Prostate gland (tissue), 2 donors: ENCODE measurements around the gene B3GALT4. TPM values are rescaled to one million over a fixed set of nuclear protein-coding genes. Genes with fewer than 3 reads are reported as not detected.

Source experiments
- DNase-seq: peaks from one replicate; pipeline ENCODE4 v3.0.0-alpha.2; 2019; ENCODE audit warnings: low spot score
- H3K27ac ChIP-seq, 2 donors: fragments of 200-600 bp; sonication (generic); 2 replicates each; pipeline ENCODE4 v1.5.1; 2017 to 2019
- H3K27me3 ChIP-seq: fragments of 200-600 bp; sonication (generic); replicated peaks from 2 replicates; pipeline ENCODE4 v1.5.1; 2019; ENCODE audit not compliant: insufficient read depth
- H3K36me3 ChIP-seq, 2 donors: fragments of 200-600 bp; sonication (generic); 1 replicate in 1 of 2; 2 replicates in 1 of 2; pipeline versions ENCODE4 v1.5.1 to v1.8.1; 2017 to 2019
- H3K4me1 ChIP-seq: fragments of 200-600 bp; sonication (generic); replicated peaks from 2 replicates; pipeline ENCODE4 v1.5.1; 2019
- H3K4me3 ChIP-seq, 2 donors: fragments of 200-600 bp; sonication (generic); 2 replicates each; pipeline ENCODE4 v1.5.1; 2017 to 2019
- H3K9me3 ChIP-seq: fragments of 200-600 bp; sonication (generic); 2 replicates; pipeline ENCODE4 v1.5.1; 2017
- CTCF ChIP-seq, 4 experiments: fragments of 200-600 bp in 2 of 4; fragments of 450-650 bp in 2 of 4; sonication (generic) in 2 of 4; IDR thresholded peaks; 1 replicate in 3 of 4; 2 replicates in 1 of 4; pipeline ENCODE4 v1.5.1; 2016 to 2019; ENCODE audit warnings: antibody characterized with exemption in 4 of 4, mild to moderate bottlenecking in 2 of 4, moderate library complexity in 2 of 4
- POLR2A ChIP-seq: fragments of 450-650 bp; IDR thresholded peaks from one replicate; pipeline ENCODE4 v1.6.1; 2016; ENCODE audit warnings: antibody characterized with exemption, mild to moderate bottlenecking
- POLR2AphosphoS5 ChIP-seq: sonication (generic); formaldehyde crosslinking; IDR thresholded peaks from one replicate; pipeline ENCODE4 v1.6.1; 2017; ENCODE audit warnings: antibody characterized with exemption
- WGBS: methylation state at CpG from one replicate; pipeline ENCODE4 v1.1.5; 2018; 5-methylcytosine and 5-hydroxymethylcytosine counted together
- intact Hi-C: fragments of 100-400 bp; cut with DNase I; formaldehyde crosslinking; loops from one replicate; pipeline ENCODE4 v1.14.2; 2022
- total RNA-seq, 2 donors: library from RNA; depleted of rRNA; stranded (reverse); fragments of >200 nt; gene quantifications; one replicate each; pipeline ENCODE4 v1.1.0, GENCODE V29; 2016

Gene B3GALT4
- total RNA-seq, 2 donors from 2014 or later: 15.8 to 21.4 TPM

- WGBS: 8% methylated on average over 16 of the region's 16 CpGs
- intact Hi-C loops: no loop called here
- TF ChIP-seq CTCF (IDR thresholded peaks at IDR 0.05) (peak in 2 of 4 experiments; percentile 13 to 19), POLR2A (peak; percentile 13), POLR2AphosphoS5 (no peak)
- H3K36me3 ChIP-seq: peaks cover 0 to 3% of the 10 kb centered on the region in 2 donors
- peaks cover 4% of the 10 kb centered on the region for H3K4me1 ChIP-seq
- peak overlapping the region; percentile 95 to 96 for H3K27ac ChIP-seq
- peak; percentile 83 for DNase-seq
- peak overlapping the region; percentile 64 to 70 for H3K4me3 ChIP-seq
- no peaks in the 10 kb centered on the region for H3K9me3 ChIP-seq
- no peaks in the 10 kb centered on the region for H3K27me3 ChIP-seq
Measured at GRCh38 chr6:33297406-33297955, 20.6 kb downstream of the B3GALT4 start.

GRCh38 chr6:33297956-33298772 is 21.2 kb downstream of the B3GALT4 start:
- DNase-seq: peak; percentile 84
- H3K9me3 ChIP-seq: no peaks in the 10 kb centered on the region
- H3K4me3 ChIP-seq: peak overlapping the region; percentile 64 to 70
- no peaks in the 10 kb centered on the region for H3K27me3 ChIP-seq
- intact Hi-C loops: loop anchor here (2.0 kb wide), 1 partner anchor 25 kb away; the partner anchor contains the start of gene RPS18
- H3K36me3 ChIP-seq: peaks cover 0 to 3% of the 10 kb centered on the region in 2 donors
- peaks cover 4% of the 10 kb centered on the region for H3K4me1 ChIP-seq
- TF ChIP-seq CTCF (IDR thresholded peaks at IDR 0.05) (peak in 1 of 4 experiments; percentile 12), POLR2AphosphoS5 (no peak), POLR2A (peak; percentile 82)
- WGBS: 1% methylated on average over 37 of the region's 42 CpGs
- H3K27ac ChIP-seq: peak overlapping the region; percentile 95 to 96

GRCh38 chr6:33298773-33299236 is 21.9 kb downstream of the B3GALT4 start, which contains the start of gene RGL2:
Gene RGL2, minus strand, starts transcription at chr6:33298942. Its CDS starts 332 bp downstream, at chr6:33298610.
- Histone ChIP-seq H3K36me3 (peaks cover 0 to 3% of the 10 kb centered on the region in 2 donors), H3K27me3 (no peaks in the 10 kb centered on the region), H3K4me3 (peak within 1 kb of the TSS; percentile 64 to 70), H3K4me1 (peaks cover 4% of the 10 kb centered on the region), H3K9me3 (no peaks in the 10 kb centered on the region), H3K27ac (peak within 1 kb of the TSS; percentile 95 to 96)
- WGBS: 1% methylated on average over 30 of the region's 34 CpGs
- DNase-seq: peak; percentile 82
- intact Hi-C loops: loop anchor here (2.0 kb wide), 1 partner anchor 26 kb away; the partner anchor contains the start of gene RPS18
- TF ChIP-seq POLR2AphosphoS5: no peak

- Histone ChIP-seq H3K27ac (peak overlapping the region; percentile 95 to 96), H3K9me3 (no peaks in the 10 kb centered on the region), H3K27me3 (no peaks in the 10 kb centered on the region), H3K4me3 (peak overlapping the region; percentile 64 to 70), H3K4me1 (peaks cover 2% of the 10 kb centered on the region), H3K36me3 (peaks cover 0 to 3% of the 10 kb centered on the region in 2 donors)
- DNase-seq: peak; percentile 88
- TF ChIP-seq CTCF (IDR thresholded peaks at IDR 0.05): peak; percentile 40 to 78 (median 76)
- peak; percentile 92 for TF ChIP-seq POLR2AphosphoS5
- TF ChIP-seq POLR2A: peak; percentile 51
- WGBS: 0% methylated on average over 54 of the region's 54 CpGs
- intact Hi-C loops: loop anchor here (2.0 kb wide), 1 partner anchor 27 kb away; the partner anchor contains the start of gene RPS18
Measured at GRCh38 chr6:33299237-33299944, 22.5 kb downstream of the B3GALT4 start.

GRCh38 chr6:33301877-33302276 is 25.0 kb downstream of the B3GALT4 start:
- 90% methylated on average over 3 of the region's 3 CpGs for WGBS

More at GRCh38 chr6:33301877-33302276, 25.0 kb downstream of the B3GALT4 start:
- Histone ChIP-seq H3K36me3 (peaks cover 3 to 4% of the 10 kb centered on the region in 2 donors), H3K27me3 (no peaks in the 10 kb centered on the region), H3K9me3 (no peaks in the 10 kb centered on the region), H3K4me3 (no peak overlapping the region), H3K27ac (no peak overlapping the region), H3K4me1 (no peaks in the 10 kb centered on the region)
- TF ChIP-seq CTCF (IDR thresholded peaks at IDR 0.05): no peak
- TF ChIP-seq POLR2A: no peak
- no peak for TF ChIP-seq POLR2AphosphoS5
- DNase-seq: no peak
- intact Hi-C loops: no loop called here
